WTC11 (cell line): ENCODE results near the gene PODN.

Experiments
- AFF4 ChIP-seq: sonication (generic); formaldehyde crosslinking; IDR thresholded peaks from 2 replicates; pipeline ENCODE4 v1.8.1; 2023; ENCODE audit warnings: mild to moderate bottlenecking, missing genetic modification reagents, borderline replicate concordance
- CBFB ChIP-seq: sonication (generic); formaldehyde crosslinking; IDR thresholded peaks from 2 replicates; pipeline ENCODE4 v1.8.1; 2022; ENCODE audit warnings: mild to moderate bottlenecking, low read depth, missing genetic modification reagents
- CTCF ChIP-seq: fragments of 200-600 bp; IDR thresholded peaks from 2 replicates; pipeline ENCODE4 v1.8.0; 2022; ENCODE audit warnings: antibody characterized with exemption
- E2F4 ChIP-seq: sonication (generic); formaldehyde crosslinking; IDR thresholded peaks from 2 replicates; pipeline ENCODE4 v1.8.1; 2022; ENCODE audit warnings: low read depth, mild to moderate bottlenecking, moderate library complexity, missing genetic modification reagents, borderline replicate concordance
- FOXP1 ChIP-seq: sonication (generic); formaldehyde crosslinking; IDR thresholded peaks from 2 replicates; pipeline ENCODE4 v1.8.0; 2022; ENCODE audit warnings: missing genetic modification reagents, mild to moderate bottlenecking, moderate library complexity, borderline replicate concordance
- MAX ChIP-seq: sonication (generic); formaldehyde crosslinking; IDR thresholded peaks from 2 replicates; pipeline ENCODE4 v1.8.0; 2022; ENCODE audit warnings: mild to moderate bottlenecking, missing genetic modification reagents
- MXD4 ChIP-seq: fragments of 250-450 bp; sonication (Bioruptor Pico); IDR thresholded peaks from 2 replicates; pipeline ENCODE4 v1.8.0; 2021; ENCODE audit warnings: mild to moderate bottlenecking, moderate library complexity, borderline replicate concordance
- NR1H2 ChIP-seq: sonication (generic); formaldehyde crosslinking; IDR thresholded peaks from 2 replicates; pipeline ENCODE4 v1.9.0; 2021; ENCODE audit warnings: mild to moderate bottlenecking, moderate library complexity, missing genetic modification reagents
- SMAD4 ChIP-seq: sonication (generic); formaldehyde crosslinking; IDR thresholded peaks from 2 replicates; pipeline ENCODE4 v1.8.0; 2022; ENCODE audit warnings: mild to moderate bottlenecking, missing genetic modification reagents
- STAT6 ChIP-seq: sonication (generic); formaldehyde crosslinking; conservative IDR thresholded peaks from 2 replicates; pipeline ENCODE4 v1.8.1; 2023; ENCODE audit warnings: mild to moderate bottlenecking, low read depth, missing genetic modification reagents, moderate library complexity
- TCF7 ChIP-seq: sonication (generic); formaldehyde crosslinking; IDR thresholded peaks from 2 replicates; pipeline ENCODE4 v1.8.0; 2022; ENCODE audit warnings: mild to moderate bottlenecking, low read depth, missing genetic modification reagents, moderate library complexity
- TP53 ChIP-seq: sonication (generic); formaldehyde crosslinking; IDR thresholded peaks from 2 replicates; pipeline ENCODE4 v1.8.1; 2023; ENCODE audit warnings: mild to moderate bottlenecking, missing genetic modification reagents
- USF2 ChIP-seq: sonication (generic); formaldehyde crosslinking; IDR thresholded peaks from 2 replicates; pipeline ENCODE4 v1.8.1; 2023; ENCODE audit warnings: mild to moderate bottlenecking, missing genetic modification reagents, moderate library complexity
- ZNF263 ChIP-seq: sonication (generic); formaldehyde crosslinking; IDR thresholded peaks from 2 replicates; pipeline ENCODE4 v1.8.1; 2022; ENCODE audit warnings: low read depth, mild to moderate bottlenecking, moderate library complexity, missing genetic modification reagents

GRCh38 chr1:53131590-53131938 is 69.6 kb downstream of the PODN start:
- TF ChIP-seq CTCF (no peak), NR1H2 (CRISPR knock-in tag) (no peak), MAX (CRISPR knock-in tag) (no peak), CBFB (CRISPR knock-in tag) (no peak), USF2 (no peak), SMAD4 (CRISPR knock-in tag) (no peak), FOXP1 (CRISPR knock-in tag) (no peak), TCF7 (CRISPR knock-in tag) (no peak), MXD4 (CRISPR knock-in tag) (no peak), AFF4 (CRISPR knock-in tag) (no peak), TP53 (CRISPR knock-in tag) (no peak), STAT6 (CRISPR knock-in tag) (no peak), E2F4 (CRISPR knock-in tag) (no peak), ZNF263 (CRISPR knock-in tag) (no peak)
